ENCODE results near the gene OR51B2. TPM values are rescaled to one million over a fixed set of nuclear protein-coding genes. Genes with fewer than 3 reads are reported as not detected.

OR51B2 gene
- total RNA-seq, 1 experiment from 2014 or later, result 17.1 TPM

- TF ChIP-seq EZH2 (IDR thresholded peaks at IDR 0.05) (no peak), ZBTB33 (IDR thresholded peaks at IDR 0.05; ENCODE audit: extremely low read depth, insufficient replicate concordance, low read length) (peak; percentile 8), SIN3A (IDR thresholded peaks at IDR 0.05; ENCODE audit: low read depth) (peak; percentile 87), FOSL1 (IDR thresholded peaks at IDR 0.05; ENCODE audit: low read depth) (peak; percentile 100), ZFX (IDR thresholded peaks at IDR 0.05) (no peak), EZH2phosphoT487 (IDR thresholded peaks at IDR 0.05; ENCODE audit: borderline replicate concordance) (no peak), SP1 (IDR thresholded peaks at IDR 0.05; ENCODE audit: low read depth) (peak; percentile 93), POLR2AphosphoS5 (IDR thresholded peaks at IDR 0.05; ENCODE audit: low read depth, low read length) (peak; percentile 60), ELF1 (IDR thresholded peaks at IDR 0.05; ENCODE audit: borderline replicate concordance, low read depth) (no peak), CEBPB (IDR thresholded peaks at IDR 0.05; ENCODE audit: low read depth) (peak; percentile 59; the same call in 1 of the 2 replicates)
Observed at GRCh38 chr11:5280582-5281102, 43.5 kb downstream of the OR51B2 start (continued).

GRCh38 chr11:5279471-5280090 is 44.5 kb downstream of the OR51B2 start:
- BruUV-seq (replicated peaks), result no TSS peak
- Histone ChIP-seq H3K9me3 (ENCODE audit: control insufficient read depth in 1 of 2, insufficient read depth in 1 of 2, low read depth in 1 of 2, low read length in 2 of 2) (no peaks in the 10 kb centered on the region), H3K79me2 (ENCODE audit: insufficient read depth, low read length) (no peaks in the 10 kb centered on the region), H3K4me3 (replicated peaks in 1 of 2; ENCODE audit: low read depth in 1 of 2, low read length in 2 of 2) (no peak overlapping the region), H3K9ac (ENCODE audit: low read length) (no peak overlapping the region), H3K4me1 (ENCODE audit: control insufficient read depth in 1 of 2, insufficient read depth in 2 of 2, low read length in 2 of 2) (peaks cover 18 to 40% of the 10 kb centered on the region in 2 experiments), H3K4me2 (ENCODE audit: low read length) (peak overlapping the region; percentile 29; the same call in 1 of the 2 replicates), H3K9me2 (ENCODE audit: insufficient read depth) (no peaks in the 10 kb centered on the region), H4K20me1 (ENCODE audit: insufficient read depth) (no peaks in the 10 kb centered on the region), H3K27ac (ENCODE audit: low read depth, low read length) (no peak overlapping the region), H3K36me3 (ENCODE audit: control insufficient read depth in 1 of 2, insufficient read depth in 2 of 2, low read length in 2 of 2) (no peaks in the 10 kb centered on the region; a peak in 1 of 4 replicates), H2AFZ (ENCODE audit: low read depth, low read length, poor library complexity, severe bottlenecking) (no peak overlapping the region), H3K27me3 (ENCODE audit: insufficient read depth, low read length) (no peaks in the 10 kb centered on the region)
- ChIA-PET RAD21 (ENCODE audit: low non-redundant PET in 1 of 2, low total read pairs in 2 of 2, uncharacterized antibody in 2 of 2, unreplicated experiment in 2 of 2) (no interaction called here), POLR2A (no interaction called here), CTCF (no interaction called here)
- ATAC-seq (no peak), DNase-seq (ENCODE audit: low read depth, low spot score) (no peak)
- intact Hi-C loops (cut with micrococcal nuclease), result no loop called here
- TF ChIP-seq YY1 (IDR thresholded peaks at IDR 0.05; ENCODE audit: extremely low read depth, insufficient replicate concordance, low read depth, low read length) (no peak), EZH2phosphoT487 (IDR thresholded peaks at IDR 0.05; ENCODE audit: borderline replicate concordance) (no peak), ATF3 (IDR thresholded peaks at IDR 0.05) (no peak), SIN3A (IDR thresholded peaks at IDR 0.05; ENCODE audit: low read depth) (no peak), CTCF (IDR thresholded peaks at IDR 0.05 in 2 of 3, conservative IDR thresholded peaks at IDR 0.05 in 1 of 3; ENCODE audit: borderline replicate concordance in 1 of 3, insufficient read depth in 1 of 3, low read depth in 2 of 3, low read length in 2 of 3) (no peak), JUND (IDR thresholded peaks at IDR 0.05) (no peak)

Measured in HCT116 (cell line).